HG02610 (cell line): ENCODE data around the gene GPC5.

Experiments used
- ATAC-seq: cut with Tn5 transposase; IDR thresholded peaks from one replicate; pipeline ENCODE4 v1.9.1; 2021; ENCODE audit warnings: mild to moderate bottlenecking, moderate library complexity; ENCODE audit not compliant: unreplicated experiment

Gene GPC5

DNA sequence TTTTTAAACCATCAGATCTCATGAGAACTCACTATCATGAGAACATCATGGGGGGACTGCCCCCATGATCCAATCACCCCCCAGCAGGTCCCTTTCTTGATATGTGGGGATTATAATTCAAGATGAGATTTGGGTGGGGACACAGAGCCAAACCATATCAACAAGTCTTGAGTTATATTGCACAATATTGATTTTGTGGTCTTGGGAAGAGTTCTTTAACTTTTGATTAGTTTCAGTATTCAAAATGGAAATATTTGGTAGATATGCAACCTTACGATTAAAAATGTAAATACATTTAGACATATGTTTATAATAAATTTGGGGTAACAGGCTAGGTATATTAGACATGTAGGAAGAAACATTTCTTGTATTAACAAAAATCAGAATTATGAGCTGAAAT is 188.2 kb downstream of the GPC5 start:
- ATAC-seq: no peak

DNA sequence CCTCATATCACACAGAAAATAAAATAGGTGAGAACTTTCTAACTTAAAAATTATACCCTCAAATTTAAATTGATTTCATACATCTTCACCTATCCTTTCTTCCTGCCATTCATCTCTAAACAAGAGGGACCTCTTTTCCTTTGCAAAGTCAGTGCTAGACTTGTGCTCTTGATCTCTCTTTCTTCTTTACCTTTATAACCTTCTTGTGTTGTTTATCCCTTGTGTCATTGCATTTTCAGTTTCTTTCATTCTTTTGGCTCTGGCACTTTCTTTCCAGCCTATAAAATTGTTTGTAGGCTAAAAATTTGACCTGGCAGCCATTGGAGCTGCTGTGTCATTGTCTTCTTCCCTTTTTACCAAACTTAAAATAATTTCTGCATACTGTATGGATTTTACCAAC is 190.1 kb downstream of the GPC5 start:
- no peak for ATAC-seq

DNA sequence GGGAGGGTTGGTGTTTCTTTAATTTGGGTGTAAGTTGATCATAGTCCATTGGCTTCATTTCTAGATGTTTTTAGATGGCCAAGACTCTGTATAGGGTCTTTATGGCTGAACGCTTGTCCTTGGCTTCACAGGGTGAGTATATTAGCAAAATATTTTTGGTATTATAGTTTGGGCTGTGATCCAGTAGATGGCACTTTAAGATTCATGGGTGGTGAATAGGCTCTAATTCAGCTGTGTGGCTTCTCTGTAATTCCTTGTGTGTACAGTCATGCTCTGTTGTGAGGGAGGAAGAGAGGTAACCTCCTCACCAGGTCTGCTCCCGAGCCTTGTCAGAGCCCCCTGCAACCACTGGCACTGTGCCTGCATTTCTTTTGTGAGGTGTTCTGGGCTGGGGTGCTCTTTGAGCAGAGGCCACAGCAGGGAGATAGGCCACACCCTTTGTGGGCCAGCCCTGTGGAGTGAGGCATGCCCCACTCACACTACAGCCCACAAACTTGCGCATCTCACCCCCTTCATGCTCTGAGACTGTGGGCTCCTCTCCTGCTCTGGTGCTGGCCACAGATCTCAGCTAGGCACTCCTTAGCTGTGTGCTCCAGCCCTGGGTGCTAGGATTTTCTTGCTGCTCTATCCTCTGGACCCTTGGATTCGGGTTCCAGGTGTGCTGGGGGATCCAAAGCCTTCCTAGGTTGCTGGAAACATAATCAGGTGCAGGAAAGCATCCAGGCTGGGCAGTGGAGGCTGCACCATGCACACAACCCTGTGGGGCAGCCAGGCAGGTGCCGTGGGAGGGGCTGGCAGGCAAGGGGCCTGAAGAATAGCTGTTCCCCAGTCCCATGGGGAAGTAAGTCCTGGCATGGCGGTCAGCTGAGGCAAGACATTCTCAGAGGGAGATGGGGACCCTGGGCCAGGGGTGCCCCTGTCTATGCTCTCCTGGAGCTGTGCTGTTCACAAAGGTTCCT is 193.9 kb downstream of the GPC5 start:
- no peak for ATAC-seq

DNA sequence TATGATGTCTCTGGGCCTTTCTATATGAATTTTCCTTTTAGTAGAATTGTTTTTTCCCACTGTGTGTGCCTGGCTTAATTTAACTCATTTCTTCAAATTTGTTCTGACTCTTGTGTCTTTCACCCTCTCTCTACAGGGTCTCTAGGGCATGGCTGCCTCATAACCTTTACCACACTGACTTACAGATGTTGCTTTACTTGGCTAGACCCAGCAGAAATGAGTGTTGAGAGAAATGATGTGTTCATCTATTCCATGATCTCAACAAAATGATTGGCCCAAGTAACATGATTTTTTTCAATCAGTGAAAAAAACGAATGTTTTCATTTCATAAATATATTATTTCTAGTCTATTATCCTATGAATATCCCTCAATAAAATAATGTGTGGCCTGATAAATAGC is 195.0 kb downstream of the GPC5 start:
- ATAC-seq: no peak

DNA sequence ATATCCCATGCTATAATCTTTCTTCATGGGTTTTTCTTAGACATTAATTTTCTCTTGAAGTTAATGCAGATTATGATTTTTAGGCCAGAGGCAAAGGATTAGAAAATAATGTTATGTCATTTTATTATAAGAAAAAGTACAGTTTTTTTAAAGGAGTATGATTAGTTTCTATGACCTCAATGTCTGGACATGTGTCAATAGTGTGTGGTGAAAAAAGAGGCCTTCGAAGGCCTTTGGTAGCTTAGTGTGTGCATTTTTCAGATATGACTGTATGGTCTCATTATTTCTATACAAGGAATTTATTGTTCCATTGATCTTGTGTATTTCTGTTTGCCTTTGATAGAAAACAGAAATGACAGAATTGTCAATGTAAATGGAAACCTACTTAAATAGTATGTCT is 195.6 kb downstream of the GPC5 start:
- no peak for ATAC-seq

DNA sequence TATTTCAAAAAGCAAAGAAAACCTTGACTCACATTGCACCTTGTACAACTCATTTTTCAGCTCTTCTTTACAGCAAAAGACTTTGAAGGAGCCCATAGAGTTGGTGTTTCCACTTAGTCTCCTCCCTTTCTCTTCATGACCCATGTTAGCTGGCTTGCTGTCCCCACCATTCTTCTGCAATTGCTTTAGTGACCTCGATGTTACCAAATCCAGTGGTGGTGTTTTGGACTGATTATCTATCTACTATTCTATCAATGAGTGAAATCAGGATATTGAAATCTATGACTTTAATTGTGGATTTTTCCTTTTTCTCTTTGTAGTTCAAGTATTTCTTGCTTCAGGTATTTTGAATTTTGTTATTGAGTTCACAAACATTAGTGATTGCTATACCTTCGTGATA is 197.3 kb downstream of the GPC5 start:
- no peak for ATAC-seq

DNA sequence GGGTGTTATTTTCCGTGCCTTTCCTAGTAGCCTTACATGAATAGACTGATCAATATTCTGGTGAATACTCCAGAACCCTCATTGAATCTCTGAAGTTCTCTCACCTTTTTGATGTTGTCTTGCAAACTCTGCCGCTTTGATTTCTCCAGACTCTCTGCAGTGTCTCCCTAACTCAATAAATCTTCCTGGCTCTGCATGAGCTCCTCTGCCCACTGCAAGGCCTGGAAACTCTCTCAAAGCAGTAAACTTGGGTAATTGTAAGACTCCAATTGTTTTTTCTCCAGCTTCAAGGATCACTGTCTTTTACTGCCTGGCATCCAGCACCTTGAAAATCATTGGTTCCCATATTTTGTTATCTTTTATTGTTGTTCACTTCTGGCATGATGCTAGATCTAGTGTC is 198.4 kb downstream of the GPC5 start:
- ATAC-seq: no peak

DNA sequence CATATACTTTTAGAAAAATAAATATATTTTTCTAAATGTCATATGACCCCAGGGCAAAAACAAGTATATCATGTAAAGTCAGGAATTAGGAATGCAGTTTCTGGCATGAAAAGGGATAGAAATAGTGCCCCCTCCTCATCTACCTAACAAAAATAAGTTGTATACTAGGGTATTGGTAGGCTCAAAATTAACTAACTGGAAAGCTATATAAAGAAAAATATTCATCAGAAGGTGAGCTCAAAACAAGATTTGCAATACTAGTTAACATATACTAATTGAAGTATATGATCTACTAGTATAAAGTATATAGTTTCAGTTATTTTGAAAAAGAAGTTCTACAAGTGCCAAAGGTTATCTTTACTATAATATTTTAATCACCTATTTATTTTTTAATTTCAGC is 200.2 kb downstream of the GPC5 start:
- ATAC-seq: no peak

DNA sequence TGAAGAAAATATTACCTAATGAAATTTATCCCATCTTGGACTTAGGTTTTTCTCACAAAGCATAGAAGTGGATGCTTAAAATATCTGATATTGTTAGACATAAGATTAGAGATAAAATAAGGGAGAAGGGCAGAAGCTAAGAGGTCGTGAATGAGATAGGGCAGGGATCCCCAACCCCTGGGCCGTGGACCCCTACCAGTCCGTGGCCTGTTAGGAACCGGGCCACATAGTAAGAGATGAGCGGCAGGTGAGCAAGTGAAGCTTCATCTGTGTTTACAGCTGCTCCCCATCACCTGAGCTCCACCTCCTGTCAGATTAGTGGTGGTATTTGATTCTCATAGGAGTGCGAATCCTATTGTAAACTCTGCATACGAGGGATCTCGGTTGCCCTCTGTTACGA is 202.9 kb downstream of the GPC5 start:
- no peak for ATAC-seq

DNA sequence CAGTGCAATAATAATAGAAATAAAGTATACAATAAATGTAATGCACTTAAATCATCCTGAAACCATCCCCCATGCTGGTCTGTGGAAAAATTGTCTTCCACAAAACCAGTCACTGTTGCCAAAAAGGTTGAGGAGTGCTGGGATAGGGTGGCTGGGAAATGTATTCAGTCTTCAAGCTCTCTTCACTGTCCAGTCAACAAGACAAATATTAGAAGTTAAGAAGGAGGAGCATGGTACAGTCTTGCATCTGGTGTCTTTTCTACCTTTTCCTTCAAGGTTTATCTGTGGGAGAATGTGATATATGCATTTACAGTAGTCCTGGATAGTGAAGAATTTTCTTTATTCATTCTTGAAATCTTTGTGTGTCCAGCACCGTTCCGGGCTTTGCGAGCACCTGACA is 203.4 kb downstream of the GPC5 start:
- ATAC-seq: no peak

DNA sequence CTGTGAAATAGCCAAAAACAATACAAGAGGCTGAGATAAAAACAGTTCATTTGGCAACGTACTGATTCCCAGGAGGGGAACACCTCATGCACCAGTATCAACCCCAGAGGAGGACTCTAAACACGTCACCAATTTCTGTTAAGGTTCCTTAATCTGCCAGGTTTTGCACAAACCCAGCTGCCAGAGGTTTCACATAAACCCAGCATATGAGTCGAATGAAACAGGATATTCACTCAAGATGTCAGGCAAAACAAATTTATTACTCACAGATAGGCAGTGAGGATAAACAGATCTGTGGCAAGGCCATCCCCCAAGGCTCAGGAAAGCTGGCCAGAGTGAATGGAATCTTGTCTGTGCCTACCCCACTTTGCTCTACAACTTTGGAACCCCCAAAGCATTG is 210.9 kb downstream of the GPC5 start:
- no peak for ATAC-seq

DNA sequence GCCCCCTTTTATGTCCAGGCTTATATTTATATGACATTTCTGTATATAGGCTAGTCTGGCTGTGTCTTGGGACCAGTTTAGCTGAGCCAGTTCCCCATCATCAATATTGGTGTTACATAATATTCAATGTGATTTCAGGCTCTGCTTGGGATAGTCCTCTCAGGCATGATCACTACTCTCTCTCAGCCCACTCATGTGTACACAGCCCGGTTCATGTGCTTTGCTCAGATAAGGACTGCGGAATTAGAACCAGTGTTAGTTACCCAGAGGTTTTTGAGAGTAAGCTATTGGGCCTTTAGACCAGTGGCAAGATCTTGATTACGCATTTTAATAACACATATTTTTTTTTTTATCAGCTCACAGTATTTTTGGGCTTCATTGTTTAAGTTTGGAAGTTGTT is 219.9 kb downstream of the GPC5 start:
- no peak for ATAC-seq

DNA sequence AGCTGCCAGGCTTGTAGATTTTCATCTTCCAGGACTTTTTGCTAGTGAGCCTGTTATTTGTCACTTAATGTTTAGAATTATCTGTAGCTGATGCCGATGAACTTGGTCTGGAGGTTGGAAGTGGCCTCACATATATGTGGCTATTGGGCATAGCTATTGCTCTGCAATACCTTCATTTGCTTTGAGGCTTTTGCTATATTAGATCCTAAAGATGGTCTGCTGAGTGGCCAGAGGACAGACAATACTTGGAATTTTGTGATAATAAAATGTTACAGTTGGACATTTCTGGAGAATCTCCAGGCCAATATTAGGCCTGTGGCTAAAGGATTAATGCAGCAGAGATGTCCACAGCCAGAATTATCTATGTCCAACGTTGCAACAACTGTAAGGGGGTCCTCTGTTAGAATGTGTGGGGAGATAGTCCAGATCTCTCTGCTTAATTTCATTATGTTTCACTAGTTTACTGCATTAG is 222.3 kb downstream of the GPC5 start:
- no peak for ATAC-seq

DNA sequence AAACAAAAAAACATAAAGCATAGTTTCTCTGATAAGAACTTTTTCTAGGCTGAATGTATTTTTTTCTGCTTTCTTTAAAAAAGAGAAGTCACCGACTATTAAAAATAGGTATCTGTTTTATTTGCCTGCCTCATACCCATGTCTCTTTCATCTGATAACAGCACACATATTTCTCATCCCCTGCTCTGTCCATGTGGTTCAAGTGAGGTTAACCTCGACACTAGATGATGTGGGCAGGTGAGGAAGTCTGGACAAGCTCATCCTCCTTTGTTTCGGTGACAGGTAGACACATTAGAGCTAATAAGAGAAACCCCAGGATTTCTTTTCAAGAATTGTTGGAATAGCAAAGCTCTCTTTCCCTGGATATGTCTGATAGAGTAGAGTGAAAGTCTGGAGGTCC is 222.7 kb downstream of the GPC5 start:
- no peak for ATAC-seq

DNA sequence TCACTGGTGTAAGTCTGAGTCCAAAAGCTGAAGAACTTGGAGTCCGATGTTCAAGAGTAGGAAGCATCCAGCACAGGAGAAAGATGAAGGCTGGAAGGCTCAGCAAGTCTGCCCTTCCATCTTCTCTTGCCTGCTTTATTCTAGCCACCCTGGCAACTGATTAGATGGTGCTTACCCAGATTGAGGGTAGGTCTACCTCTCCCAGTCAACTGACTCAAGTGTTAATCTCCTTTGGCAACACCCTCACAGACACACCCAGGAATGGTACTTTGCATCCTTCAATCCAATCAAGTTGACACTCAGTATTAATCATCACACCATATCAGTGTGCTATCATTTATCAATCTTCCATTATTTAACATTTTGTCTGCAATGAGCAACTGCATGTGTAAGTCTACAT is 223.5 kb downstream of the GPC5 start:
- ATAC-seq: no peak

DNA sequence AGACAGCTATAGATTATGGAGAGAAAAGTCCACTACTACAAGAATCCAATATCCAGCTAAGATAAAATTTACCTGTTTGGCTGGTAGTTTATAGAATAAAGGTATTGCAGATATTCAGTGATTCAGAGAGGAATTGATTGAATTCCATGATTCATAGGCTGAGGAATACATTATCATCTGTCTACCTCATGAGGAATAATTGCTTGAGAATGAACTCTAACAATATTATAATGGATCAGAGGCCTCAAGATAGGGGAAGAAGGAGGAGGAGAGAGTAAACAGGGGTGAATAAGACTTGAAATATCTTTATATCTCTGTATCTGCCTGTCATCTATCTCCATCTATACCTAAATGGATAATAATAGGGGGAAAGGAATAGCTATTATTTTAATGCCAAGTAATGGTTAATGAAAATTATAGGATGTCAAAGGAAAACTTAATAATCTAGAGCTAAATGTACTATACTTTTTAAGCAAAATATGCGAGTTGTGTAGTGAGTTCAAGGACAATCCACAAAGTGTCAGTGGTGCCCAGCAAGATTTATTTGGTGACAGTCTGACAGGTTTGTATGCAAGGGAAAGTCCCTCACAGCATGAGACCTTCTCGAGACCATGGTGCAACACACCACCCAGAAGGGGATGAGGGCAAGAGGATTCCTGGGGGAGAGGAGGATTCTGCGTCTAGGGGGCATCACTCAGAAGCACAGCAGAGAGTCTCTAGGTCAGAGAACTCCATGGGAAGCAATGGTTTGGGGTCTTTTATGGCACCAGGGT is 224.5 kb downstream of the GPC5 start:
- ATAC-seq: no peak

DNA sequence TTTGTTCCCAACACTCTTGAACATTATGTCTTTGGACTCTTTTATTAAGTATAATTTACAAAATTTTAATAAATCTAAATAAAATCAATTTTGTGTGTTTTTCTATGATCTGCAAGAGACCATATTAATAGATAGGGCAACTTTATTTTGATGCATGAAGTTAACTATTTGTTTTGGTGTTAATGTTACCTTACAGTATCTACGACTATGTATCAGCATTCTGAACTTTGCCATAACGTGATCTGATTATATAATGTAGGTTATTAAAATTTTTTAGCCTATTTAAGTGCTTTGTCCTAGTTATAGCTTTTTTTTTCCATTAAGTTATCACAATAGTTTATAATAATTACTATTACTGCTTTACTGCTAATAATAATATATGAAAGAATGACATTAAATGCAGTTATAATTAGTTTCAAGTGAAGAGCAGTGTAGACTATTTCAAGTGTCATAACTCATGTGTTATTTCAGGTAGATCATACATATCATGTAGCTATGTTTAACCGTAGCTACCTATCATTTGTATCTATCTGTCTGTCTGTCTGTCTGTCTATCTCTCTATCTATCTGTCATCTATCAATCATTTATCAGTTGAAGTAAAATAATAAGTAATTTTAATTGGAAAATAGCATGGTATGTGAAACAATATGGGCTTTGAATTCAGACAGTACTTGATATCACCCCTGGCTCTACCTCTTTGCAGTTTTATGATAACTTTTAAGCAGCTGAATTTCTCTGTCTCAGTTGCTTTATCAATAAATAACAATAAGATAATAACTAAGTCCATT is 229.7 kb downstream of the GPC5 start:
- no peak for ATAC-seq

DNA sequence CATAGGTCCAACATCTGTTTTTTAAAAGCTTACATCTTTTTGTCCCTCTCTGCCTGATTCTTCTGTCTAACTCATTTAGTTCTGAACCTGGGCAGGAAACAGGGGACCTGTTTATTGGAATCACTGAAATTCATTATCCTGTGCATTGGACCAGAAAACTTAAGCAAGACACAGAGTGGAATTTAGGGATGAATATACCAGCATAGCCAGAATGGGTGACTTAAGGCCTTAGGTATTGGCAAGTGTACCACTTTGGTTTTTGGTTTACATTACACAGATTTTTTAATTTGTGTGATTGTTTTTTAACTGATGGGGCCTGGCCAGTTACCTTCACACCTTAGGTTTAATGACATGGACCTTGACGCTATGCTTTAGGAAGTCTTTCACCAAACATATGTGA is 232.5 kb downstream of the GPC5 start:
- ATAC-seq: no peak

DNA sequence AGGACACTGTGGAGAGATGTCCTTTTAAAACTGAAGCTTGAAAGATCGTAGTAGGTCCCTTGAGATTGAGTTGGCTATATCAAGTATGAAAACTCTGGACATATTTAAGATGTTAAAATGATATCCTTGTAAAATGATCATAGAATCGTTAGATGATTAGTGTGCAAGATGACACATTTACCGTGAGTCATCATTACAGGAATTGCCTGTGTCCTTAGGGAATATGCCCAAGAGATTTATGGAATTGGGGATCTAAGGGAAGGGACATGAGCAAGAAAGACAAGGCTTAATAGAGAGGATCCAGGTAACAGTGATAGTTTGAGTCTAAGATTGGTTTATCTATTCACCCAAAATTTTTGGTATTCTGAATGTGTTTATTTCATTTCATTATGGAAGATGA is 233.7 kb downstream of the GPC5 start:
- ATAC-seq: no peak

DNA sequence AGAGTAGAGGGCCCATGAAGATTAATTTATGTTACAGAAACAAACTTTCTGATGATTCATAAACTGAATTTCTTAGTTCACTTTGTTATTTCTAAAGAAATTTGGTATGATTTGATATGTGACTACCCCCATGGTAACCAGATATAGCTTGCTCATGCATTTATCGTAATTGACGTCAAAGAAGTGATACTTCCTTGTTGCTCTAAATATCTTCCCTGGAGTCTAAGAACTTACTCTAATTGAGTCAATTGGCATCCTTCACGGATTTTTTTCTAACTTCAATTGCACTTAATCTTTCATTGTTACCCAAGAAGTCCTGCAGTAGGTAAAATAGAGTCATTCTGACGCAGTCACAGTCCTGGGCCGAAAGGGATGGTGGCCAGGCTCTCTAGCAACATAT is 240.9 kb downstream of the GPC5 start:
- ATAC-seq: no peak

DNA sequence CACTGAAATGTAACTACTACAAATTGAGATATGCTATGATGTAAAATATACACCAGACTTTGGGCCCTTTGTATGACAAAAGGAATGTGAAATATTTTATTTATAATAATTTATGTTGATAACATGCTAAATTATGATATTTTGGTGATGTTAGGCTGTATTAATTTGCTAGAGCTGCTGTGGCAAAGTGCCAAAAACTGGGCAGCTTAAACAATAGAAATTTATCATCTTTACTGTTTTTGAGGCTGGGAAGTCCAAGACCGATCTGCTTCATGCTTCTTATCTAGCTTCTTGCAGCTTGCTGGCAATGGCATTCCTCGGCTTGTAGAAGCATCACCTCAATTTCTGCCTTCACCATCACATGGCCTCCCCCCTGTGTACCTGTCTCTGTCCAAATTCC is 245.0 kb downstream of the GPC5 start:
- ATAC-seq: no peak
